Islet of Langerhans (tissue), 1 donor: Measurements from ENCODE around the gene METAP1D.
"Not testable (repeated sequence)": the region's sequence is repeated elsewhere in the genome, so short reads cannot be mapped to it uniquely, and the experiment has no call there.

ENCODE experiments used
- FAIRE-seq: peaks from one replicate; lab custom pipeline; 2011; peaks lifted over from hg19 to GRCh38; lab: Jason Lieb, UNC

The METAP1D gene

GRCh38 chr2:172048508-172049503, 49.1 kb downstream of the METAP1D start:
- no peak for FAIRE-seq

DNA sequence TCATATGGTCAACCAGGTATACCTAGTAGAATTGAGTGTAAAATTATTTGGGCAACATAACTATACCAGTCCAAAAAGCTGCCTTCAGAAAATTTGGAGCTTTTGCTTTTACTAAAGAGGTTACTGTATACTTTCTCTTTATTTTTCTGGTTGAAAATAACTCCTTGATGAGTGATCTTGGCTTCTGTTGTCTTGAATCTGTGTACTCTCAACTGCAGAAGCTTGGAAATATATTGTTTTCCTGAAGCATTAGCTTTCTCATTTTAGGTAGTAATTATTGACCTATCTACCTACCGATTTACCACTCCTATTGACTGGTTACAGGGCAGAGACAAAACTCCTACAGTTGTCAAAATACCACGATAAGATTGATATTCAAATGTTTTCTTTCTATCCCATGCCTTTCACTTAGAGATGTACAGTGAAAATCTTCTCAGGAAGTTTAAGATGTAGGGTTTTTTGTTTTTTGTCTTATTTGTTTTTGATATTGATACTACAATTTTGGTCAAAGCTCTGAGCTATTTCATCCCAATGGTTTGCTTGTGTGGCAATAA, 49.9 kb downstream of the METAP1D start:
- no peak for FAIRE-seq

GRCh38 chr2:172050479-172051125, 50.8 kb downstream of the METAP1D start:
- no peak for FAIRE-seq

DNA sequence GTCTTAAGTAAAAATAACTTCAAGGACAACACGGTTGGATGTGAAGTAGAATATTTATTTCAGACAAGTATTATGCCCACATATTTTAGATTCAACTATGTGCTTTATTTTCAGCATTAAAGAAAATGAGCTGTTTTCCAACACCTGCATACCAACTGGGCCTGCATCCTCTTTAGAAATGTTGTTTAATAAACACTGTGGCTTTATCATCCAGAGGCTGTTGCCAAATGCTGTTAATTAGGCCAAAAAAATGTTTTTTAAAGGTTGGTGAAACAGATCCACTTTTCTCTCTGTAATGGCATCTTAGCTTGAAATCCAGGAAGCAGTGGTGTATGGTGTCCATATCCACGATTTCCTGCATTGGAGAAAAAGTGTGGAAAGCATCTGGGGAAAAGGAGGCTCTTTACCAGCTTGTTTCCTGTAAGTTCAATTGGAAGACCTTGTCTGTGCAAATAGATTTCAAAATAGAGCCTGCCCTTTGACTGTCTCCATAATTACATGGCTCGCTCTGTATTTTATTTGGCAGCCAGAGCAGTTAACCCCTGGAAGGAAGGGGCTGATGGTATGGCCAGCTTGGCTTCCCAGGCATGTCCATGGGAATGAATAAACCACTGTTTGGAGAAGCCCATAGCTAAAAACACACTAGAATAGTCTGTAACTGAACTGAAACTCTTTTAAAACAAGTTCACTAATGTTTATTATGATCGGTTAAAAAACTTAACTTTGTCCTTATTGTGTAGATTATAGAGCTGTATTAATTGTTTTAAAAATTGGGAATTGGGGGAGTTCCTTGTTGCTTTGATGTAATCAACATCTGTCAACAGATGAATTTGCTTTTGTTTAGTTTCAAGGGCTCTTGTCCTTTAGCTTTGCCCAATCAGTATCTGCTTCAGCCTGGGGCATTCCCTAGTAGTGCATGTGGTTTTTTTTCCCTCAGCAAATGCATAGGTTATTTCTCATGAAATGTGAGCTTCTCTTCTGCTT, 52.5 kb downstream of the METAP1D start:
- no peak for FAIRE-seq

DNA sequence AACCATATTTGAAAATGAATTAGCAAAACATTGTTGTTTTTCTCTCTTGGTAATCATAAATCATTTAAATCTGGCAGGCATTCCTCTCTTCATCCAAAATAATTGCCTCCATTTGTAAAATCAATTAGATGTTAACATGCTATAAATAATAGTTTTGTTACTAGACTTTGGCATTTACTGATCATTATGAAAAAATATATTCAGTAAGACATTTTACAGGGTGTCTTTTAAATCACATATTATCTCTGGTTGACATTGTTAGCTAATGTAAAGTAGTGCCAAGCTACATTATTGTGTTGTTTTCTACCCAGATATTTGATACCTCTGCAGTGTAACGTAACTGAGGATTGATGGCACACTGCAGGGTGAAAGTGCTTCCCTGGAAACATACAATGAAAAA, 53.7 kb downstream of the METAP1D start:
- FAIRE-seq = no peak

DNA sequence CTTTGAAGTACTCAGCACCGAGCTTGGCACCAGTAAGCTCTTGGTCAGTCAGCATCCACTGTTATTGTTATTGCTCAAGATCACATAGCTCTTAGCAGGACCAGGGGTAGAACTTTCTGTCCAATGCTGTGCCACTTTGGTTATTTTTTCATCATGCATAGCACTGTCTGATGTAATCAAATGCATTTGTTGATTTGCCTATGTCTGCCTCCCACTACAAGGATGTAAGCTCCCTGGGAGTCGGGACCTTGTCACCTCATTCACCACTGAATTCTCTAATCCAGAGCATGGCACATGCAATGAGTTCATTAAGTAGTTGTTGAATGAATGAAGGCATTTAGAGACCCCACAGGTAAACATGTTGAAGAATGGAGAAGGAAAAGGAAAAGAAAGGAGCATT, 56.5 kb downstream of the METAP1D start:
- no peak for FAIRE-seq

DNA sequence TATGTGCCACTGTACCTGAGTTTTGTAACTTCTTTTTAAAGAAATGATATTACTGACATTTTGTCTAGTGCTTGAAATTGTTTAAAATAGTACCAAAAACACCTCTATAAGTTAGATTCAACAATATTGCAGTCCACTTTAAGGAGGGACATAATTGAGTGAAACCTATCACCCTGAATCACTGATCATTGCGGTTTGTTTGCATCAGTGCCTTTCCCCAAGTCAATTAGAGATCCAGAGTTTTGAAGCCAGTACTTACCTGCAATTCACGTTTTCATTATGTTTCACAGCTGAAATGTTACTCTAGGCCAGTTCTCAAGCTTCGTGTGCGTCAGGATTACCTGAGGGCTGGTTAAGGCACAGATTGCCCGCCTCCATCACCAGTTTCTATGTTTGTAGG, 58.9 kb downstream of the METAP1D start:
- no peak for FAIRE-seq

DNA sequence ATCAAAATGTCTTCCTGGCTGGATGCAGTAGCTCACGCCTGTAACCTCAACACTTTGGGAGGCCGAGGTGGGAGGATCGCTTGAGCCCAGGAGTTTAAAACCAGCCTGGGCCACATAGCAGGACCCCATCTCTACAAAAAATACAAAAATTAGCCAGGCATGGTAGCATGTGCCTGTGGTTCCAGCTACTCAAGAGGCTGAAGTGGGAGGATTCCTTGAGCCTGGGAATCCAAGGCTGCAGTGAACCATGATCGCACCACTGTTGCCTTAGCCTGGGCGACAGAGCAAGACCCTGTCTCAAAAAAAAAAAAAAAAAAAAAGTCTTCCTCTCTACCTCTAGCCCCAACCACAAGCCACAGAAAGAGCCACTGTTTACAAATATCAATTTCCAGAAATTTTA, 60.4 kb downstream of the METAP1D start:
- FAIRE-seq = not testable (repeated sequence)

DNA sequence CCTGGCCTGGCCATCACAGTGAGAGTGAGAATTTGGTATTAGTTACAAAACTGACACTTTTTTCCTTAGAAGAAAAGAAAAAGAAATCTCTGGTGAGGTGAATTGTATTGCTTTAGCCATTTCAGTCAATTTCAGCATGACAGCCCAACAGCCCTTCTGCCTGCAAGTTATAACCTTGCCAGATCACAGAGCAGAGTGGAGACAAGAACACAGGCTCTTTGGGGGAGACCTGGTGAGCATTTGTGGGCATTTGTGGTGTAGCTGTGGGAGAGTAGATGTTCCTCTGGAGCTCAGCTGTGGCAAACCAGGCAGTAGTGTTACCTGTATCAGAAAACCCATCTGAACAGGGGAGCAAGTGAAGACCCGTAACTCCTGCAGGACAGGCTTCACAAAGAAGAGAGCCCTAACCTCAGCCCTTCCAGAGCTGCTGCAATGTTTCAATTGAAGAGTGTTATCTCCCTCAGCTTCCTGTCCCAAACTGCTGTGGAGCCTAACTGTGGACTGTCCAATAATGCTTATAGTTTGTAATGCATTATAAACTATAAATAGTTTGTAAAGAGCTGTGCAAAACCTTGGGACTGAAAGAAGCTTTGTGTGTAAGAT, 62.8 kb downstream of the METAP1D start:
- no peak for FAIRE-seq

DNA sequence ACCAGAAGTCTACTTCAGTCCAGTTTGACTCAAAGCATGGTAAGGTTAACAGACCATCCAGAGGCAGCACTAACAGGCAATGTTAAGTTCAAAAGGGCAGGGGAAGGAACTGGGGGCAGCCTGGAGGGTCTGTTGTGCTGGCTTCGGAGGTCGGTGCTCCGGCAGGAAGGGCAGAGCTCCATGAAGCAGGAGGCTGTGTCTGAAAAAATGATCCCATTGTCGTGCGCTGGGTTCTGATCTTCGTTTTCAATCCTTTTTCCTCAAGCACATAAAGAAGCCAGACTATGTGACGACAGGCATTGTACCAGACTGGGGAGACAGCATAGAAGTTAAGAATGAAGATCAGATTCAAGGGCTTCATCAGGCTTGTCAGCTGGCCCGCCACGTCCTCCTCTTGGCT, 63.7 kb downstream of the METAP1D start:
- FAIRE-seq = no peak

DNA sequence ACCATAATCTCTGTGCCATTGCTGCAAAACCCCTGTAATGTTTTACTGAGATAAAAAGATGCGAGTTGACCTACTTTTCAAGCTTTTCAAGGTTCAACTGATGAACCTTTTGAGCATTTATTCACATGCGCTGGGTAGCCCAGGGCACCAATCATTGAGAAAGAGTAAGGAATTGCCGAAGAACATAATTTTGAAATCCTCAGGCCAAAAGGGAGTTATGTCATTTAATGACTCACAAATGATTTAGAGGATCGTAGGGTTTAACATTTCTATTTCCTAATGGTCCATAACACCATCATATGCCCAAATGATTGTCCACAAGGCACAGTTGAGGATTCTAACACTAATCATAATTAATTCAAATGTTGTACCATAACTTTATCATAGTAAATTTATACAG, 65.4 kb downstream of the METAP1D start:
- FAIRE-seq = no peak

DNA sequence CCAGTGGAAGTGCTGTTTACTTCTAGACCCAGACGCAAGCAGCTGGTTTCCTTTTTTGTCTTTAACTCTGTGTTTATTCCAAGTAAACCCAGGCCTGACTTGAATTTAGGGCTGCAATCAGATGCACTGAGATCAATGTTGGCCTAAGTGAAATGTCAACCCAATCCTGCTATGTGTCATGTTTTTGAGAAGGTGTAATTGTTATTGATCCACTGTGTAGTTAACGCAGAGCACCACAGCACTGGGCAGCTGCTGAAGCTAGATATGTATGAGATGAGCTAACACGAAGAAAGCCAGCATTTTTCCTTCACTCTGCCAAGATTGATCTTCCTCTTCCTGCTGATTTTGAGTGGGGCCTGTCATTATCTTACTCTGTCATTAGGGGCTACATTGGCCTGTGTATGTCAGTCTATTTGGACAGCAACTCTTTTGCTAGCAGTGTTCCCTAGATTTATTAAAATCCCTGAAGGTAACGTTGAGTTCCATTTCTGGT, 66.7 kb downstream of the METAP1D start:
- FAIRE-seq = no peak

DNA sequence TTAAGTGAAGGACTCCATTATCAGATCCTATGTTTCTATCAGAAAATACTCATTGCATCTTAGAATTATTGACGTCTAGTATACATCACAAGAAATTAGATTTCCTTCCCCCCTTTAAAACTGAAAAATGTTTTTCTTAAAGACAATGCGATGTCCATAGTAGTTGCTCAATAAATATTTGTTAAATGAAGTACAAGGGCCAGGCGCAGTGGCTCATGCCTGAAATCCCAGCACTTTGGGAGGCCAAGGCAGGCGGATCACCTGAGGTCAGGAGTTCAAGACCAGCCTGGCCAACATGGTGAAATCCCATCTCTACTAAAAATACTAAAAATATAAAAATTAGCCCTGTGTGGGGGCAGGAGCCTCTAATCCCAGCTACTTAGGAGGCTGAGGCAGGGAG, 68.2 kb downstream of the METAP1D start:
- not testable (repeated sequence) for FAIRE-seq

DNA sequence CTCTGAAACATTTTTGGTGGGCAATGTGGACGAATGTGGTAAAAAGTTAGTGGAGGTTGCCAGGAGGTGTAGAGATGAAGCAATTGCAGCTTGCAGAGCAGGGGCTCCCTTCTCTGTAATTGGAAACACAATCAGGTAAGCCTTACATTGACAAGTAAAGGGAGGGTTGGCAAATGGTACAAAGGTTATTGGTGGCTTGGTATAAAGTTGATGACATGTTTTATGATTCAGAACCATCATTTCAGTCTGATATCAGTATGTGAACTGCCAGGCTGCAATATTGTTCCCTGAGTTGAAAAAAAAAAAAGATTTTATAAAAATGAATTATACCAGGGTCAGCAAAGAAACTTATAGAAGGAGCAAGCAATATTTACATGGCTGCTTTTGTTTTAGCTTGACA, 71.2 kb downstream of the METAP1D start:
- no peak for FAIRE-seq

- FAIRE-seq = no peak
Measured at GRCh38 chr2:172072303-172072702, 72.5 kb downstream of the METAP1D start.

DNA sequence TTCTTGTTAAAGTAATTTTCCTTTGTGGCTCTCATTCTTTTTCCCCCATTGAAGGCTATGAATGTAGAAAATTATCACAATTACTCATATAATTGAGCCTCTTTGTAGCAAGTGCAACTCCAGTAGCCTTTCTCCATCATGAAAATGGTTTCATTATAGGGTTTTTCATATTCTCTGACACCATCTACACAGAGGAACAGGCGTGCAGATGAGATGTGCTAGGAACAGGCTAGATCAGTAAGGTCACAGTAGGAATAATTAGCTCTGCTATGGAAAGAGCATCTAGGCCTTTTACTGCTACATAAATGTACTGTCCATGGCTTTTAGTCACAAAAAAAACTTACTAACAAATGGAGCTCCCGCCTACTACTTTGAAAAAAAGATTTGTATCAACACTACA, 73.0 kb downstream of the METAP1D start:
- FAIRE-seq = no peak

- no peak for FAIRE-seq
Measured at GRCh38 chr2:172073518-172073917, 73.8 kb downstream of the METAP1D start.

- FAIRE-seq = no peak
Measured at GRCh38 chr2:172074254-172074653, 74.5 kb downstream of the METAP1D start.

GRCh38 chr2:172079416-172079815, 79.7 kb downstream of the METAP1D start:
- FAIRE-seq = no peak

DNA sequence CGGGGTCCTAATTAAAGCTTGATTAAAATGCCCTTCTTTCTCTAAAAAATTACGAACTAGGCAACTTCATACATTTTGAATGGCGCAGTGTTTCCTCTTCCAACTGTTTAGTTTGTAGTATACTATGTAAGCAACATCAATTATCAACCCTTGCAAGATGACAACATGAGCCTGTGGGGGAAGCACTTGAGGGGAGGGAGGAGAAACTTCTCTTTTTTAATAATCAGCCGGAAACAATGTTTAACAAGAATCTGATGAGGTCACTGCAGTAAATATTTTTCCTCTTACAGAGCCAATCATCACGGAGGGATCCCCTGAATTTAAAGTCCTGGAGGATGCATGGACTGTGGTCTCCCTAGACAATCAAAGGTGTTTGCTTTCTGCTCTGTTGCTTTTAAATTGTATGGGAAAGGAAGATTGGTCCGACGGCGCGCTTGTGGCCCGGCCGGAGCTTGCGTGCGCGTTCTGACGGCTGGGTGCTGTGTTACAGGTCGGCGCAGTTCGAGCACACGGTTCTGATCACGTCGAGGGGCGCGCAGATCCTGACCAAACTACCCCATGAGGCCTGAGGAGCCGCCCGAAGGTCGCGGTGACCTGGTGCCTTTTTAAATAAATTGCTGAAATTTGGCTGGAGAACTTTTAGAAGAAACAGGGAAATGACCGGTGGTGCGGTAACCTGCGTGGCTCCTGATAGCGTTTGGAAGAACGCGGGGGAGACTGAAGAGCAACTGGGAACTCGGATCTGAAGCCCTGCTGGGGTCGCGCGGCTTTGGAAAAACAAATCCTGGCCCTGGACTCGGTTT, 80.3 kb downstream of the METAP1D start:
- no peak for FAIRE-seq
